ENCODE measurements around the gene ZNF580. TPM values are rescaled to one million over a fixed set of nuclear protein-coding genes. Genes with fewer than 3 reads are reported as not detected.

Gene ZNF580
- total RNA-seq, 1 experiment from 2014 or later = 21.6 TPM

- no peak for DNase-seq (ENCODE audit: low spot score)
Measured at GRCh38 chr19:55677572-55678028, 36.8 kb downstream of the ZNF580 start.

DNA sequence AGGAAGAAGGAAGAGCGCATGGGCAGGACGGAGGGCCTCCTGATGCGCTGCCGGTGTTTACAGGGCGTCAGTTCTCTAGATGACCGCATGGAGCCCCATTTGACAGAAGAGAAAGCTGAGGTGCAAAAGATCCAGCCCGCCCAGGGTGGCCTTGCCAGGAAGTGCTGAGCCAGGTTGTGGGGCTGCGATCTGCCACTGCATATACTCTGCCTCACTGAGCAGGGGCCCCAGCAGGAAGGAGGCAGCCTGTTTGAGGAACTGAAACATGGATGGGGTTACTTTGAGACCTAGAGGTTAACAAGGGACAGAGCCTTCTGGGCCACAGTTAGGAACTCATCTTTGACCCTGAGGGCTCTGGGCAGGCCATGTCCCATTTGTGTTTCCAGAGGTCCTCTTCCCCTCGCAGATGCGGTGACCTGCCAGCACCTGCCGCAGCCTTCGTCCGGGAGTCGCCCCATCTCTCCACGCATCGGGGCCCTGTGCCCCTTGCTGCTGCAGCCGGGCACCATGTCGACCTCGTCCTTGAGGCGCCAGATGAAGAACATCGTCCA lies 37.4 kb downstream of the ZNF580 start:
- no peak for DNase-seq (ENCODE audit: low spot score)

- no peak for DNase-seq (ENCODE audit: low spot score)
Measured at GRCh38 chr19:55679343-55680257, 38.8 kb downstream of the ZNF580 start.

DNA sequence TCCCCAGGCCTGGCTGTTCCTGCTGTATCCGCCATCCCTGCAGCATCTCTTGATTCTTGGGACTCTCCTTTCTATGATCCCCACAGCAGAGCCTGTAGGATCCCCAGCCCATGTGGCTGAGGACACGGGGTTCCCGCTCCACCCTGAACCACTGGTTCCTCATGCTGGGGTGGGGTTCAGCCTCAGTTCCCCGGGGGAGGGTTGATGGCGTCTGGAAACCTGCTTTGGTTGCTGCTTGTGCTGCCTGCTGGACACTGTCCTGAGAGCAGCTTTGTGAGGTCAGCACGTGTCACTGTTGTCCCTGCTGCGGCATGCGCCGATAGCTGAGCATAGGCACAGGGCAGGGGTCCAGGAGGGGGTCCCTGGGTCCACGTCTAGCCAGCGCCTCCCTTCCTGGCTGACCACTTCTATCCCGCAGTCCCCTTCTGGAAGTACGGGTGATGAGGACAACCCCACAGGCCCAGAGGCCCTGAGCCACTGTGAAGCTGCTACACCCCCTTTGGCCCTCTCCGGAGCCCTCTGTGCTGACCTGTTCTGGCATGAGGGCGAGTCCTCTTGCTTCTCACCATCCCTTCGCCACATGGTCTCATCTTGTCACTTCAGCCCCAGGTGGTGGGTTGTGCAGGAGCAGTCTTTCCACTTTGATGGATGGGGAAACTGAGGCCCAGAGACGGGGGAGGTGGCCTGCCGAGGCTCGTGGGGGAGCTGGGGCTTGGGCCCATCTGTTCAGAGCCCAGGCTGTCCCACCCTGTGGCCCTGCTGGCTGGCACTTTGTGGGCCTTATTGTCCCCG lies 39.7 kb downstream of the ZNF580 start:
- no peak for DNase-seq (ENCODE audit: low spot score)

- no peak for DNase-seq (ENCODE audit: low spot score)
Measured at GRCh38 chr19:55681131-55682092, 40.6 kb downstream of the ZNF580 start.

DNA sequence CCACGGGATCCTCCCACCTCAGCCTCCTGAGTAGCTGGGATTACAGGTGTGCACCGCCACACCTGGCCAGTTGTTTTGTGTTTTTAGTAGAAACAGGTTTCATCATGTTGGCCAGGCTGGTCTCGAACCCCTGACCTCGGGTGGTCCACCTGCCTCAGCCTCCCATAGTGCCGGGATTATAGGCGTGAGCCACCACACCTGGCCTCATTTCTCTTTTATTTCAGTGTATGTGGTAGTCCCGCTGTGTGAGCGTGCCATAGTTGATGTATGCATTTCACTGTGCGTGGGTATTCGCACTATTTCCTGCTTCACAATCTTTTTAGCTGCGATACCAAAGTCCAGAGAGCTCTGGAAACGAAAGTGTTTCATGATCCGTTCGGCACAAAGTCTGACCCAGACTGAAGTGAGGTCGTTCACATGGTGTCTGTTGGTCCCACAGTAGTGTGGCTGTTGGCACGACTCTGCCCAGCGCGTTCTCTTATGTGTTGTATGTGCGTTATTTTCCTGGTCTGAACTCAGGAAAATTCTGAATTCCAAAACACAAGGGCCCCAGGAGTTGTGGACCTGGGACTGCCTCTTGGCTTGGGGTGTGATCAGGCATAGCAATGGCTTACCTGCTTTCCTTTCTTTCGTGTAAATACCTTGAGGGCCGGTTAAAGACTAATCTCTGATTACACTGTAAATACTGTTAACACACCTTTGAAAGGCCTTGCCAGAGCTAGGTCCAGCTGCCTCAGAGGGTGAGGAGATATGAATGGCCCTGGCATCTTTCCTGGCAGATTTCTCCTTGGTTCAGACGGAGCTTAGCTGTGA lies 42.9 kb downstream of the ZNF580 start:
- DNase-seq (ENCODE audit: low spot score) = no peak

DNA sequence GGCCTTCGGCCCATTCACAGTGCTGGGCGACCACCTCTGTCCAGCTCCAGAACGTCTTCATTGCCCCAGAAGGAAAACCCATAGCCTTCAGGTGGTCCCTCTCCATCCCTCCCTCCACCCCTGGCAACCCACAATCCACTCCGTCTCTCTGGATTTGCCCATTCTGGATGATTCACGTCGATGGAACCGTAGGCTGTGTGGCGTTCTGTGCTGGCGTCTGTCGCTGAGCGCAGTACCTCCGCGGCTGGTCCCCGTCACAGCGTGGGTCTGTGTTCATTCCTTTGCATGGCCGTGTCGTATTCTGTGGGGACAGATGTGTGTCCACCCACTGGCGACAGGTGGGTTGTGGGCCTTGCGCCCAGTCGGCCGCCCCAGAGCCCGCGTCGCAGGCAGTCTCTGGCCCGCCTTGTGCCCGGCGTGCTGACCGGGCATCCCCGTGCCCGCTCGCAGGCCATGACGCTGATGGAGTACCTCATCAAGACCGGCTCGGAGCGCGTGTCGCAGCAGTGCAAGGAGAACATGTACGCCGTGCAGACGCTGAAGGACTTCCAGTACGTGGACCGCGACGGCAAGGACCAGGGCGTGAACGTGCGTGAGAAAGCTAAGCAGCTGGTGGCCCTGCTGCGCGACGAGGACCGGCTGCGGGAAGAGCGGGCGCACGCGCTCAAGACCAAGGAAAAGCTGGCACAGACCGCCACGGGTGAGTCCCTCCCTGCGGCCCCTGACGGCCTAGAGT lies 44.3 kb downstream of the ZNF580 start:
- no peak for DNase-seq (ENCODE audit: low spot score)

GRCh38 chr19:55685776-55686175 lies 45.0 kb downstream of the ZNF580 start:
- no peak for DNase-seq (ENCODE audit: low spot score)

DNA sequence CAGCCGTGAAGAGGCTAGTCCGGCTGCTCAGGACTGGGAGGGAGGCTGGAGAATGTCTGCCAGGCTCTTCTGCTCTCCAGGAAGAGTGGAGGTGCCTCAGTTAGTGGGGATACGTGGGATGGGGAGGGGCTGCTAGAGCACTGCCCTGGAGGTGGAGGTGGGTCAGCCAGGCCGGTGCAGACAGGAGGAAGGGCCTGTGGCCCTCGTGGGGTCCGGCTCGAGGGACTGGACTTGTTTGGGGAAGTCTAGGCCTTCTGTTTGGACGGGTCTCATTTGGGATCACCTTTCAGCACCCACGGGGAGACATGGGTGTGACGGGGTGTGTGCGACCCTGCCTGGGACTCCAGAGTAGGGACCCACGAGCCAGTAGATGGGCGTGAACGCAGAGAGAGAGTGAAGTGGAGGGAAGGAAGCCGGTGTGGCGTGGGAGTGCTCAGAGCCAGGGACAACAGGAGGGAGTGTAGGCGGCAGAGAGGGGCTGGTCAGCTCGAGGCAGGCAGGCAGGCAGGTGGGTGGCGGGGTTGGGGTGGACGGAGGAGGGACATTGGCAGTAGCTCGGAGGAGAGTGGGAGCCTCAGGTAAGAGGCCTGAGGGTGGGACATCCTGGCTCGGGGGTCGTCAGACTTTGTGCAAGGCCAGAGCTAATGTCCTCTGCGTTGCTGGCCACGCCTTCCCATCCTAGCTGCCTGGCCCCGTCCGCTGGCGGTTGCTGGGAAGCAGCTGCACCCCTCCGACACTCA lies 45.7 kb downstream of the ZNF580 start:
- no peak for DNase-seq (ENCODE audit: low spot score)

DNA sequence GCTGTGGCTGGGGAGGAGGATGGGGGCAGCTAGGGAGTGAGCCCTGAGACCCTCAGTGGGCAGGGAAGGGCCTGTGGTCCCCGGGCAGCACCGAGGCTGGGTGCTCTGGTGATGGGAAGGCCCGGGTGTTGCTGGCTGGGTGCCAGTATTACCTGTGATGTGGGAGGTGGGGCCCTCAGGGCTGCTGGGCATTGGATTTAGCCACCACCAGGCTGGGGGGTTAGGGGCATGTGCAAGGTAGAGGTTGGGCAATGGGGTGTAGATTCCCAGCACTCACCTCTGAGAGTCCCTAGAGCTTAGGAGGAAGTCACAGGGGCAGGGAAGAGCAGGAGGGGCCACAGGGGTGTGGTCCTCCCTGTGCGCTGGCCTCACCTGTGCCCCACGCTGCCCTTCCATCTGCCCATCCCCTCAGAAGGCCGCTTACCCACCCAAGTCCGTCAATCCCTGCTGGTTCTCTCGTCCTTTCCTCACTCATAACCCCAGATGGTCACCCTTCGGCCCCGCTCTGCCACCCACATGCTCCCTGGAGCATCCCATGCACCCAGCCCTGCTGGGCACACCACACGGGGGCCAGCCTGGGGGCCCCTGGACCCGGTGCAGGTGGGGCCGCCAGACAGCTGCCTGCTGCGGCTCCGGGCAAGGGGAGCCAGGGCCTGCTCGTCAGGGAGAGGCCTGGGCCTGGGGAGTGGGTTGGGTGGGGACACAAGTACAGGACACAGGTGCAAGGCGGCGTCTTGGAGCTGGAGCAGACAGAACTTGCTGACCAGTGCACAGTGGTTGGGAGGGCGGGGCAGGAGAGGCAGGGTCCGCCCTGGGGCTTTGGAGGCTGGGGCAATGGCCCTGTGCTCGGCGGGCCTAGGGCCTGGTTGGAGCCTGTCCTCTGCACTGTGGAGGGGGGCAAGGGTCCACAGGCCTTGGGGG lies 46.7 kb downstream of the ZNF580 start:
- DNase-seq (ENCODE audit: low spot score) = no peak

- no peak for DNase-seq (ENCODE audit: low spot score)
Measured at GRCh38 chr19:55688422-55689218, 47.8 kb downstream of the ZNF580 start.

- DNase-seq (ENCODE audit: low spot score) = no peak
Measured at GRCh38 chr19:55689411-55690108, 48.8 kb downstream of the ZNF580 start.

- DNase-seq (ENCODE audit: low spot score) = no peak
Measured at GRCh38 chr19:55690109-55690768, 49.4 kb downstream of the ZNF580 start.

GRCh38 chr19:55690769-55691545 lies 50.2 kb downstream of the ZNF580 start:
- DNase-seq (ENCODE audit: low spot score) = no peak
